Ureter (tissue), 1 donor: Measurements from ENCODE around the gene SRSF1. TPM values are rescaled to one million over a fixed set of nuclear protein-coding genes. Genes with fewer than 3 reads are reported as not detected.
A peak's percentile ranks its signal among the peaks of the same experiment; 100 is the strongest.
"Not testable (repeated sequence)": the region's sequence is repeated elsewhere in the genome, so short reads cannot be mapped to it uniquely, and the experiment has no call there.

Experiments
- DNase-seq: peaks from one replicate; pipeline ENCODE4 v3.0.0-alpha.2; 2020; ENCODE audit warnings: low spot score
- total RNA-seq: library from RNA; stranded (reverse); gene quantifications from one replicate; pipeline ENCODE4 v1.2.4, GENCODE V29; 2023
- donor health status: DM: yes; HTN: yes; CAD: no.

SRSF1 gene
- total RNA-seq, 1 donor from 2014 or later: 205 TPM

GRCh38 chr17:57990037-57990436 lies 17.0 kb downstream of the SRSF1 start:
- DNase-seq: no peak

GRCh38 chr17:57988301-57989250 lies 18.5 kb downstream of the SRSF1 start:
- DNase-seq: peak; percentile 73

DNA sequence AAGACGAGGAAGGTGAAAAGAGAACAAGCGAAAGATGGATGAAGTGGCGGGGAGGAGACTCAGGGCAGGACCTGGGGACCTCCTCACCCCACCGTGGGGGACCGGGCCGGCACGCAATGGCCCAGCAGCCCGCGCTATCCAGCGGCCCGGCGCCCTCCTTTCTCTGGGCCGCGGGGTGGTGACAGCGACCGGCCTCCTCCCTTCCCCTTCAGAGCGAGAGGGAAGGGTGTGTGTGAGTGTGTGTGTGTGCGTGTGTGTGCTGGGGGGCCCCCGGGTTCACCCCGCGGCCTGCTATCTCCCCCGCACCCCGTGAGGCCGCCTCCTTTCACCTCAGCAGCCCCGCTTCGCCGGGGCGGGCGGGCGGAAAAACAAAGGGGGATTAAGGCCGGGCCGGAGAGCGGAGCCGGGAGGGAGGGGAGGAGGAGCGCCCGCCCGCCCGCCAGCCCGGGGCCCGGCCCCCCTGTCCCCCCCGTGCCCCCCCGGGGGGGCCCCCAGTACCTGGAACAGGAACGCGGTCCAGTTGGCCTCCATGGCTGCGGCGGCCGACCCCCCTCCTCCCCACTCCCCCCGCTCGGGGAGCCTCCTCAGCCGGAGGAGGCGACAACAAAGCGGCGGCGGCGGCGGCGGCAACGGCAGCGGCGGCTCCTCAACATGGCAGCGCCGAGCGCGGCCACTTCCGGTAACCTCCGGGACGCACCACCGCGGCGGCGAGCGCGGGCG lies 19.3 kb downstream of the SRSF1 start, which contains the start of gene VEZF1:
Gene VEZF1, minus strand, starts transcription at position 674 of the 720 bp plus-strand sequence. Its CDS starts 143 bp downstream, at position 531.
- peak; percentile 79 for DNase-seq

- peak; percentile 54 for DNase-seq
Measured at GRCh38 chr17:57986841-57987580, 20.0 kb downstream of the SRSF1 start.

GRCh38 chr17:57985675-57985974 lies 21.4 kb downstream of the SRSF1 start:
- no peak for DNase-seq

DNA sequence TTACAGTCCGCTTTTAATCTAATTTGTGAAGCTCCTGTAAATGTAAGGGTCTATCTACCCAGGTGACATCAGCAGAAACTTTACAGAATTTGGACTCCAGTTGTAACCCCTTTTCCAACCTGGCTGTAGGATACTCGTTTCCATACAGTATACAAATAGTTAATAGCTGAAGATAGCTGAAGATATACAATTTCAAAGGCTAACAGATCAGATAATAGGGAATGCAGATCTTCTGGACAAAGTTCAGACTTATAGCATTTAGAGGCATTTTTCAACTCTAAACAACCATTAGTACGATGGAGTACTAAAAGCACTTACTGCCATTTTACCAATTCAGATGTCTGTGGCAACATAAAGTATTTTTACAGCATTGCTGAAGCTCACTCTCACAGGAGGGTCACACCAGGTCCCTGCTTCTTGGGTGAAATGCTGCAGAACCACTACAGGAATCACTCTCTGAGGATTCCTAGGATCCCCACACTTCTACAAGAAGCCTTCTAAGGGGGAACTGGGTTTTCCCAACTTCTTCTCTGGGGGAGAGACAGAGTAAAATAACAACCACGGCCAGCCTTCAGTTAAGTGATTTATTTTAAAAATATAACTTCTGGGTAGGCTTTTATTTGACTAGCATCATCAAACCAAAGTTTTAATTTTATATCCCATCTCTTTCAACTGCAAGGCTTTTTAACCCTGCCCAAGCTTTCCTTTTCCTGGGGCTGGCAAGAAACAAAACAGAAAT lies 21.9 kb downstream of the SRSF1 start:
- DNase-seq: no peak

DNA sequence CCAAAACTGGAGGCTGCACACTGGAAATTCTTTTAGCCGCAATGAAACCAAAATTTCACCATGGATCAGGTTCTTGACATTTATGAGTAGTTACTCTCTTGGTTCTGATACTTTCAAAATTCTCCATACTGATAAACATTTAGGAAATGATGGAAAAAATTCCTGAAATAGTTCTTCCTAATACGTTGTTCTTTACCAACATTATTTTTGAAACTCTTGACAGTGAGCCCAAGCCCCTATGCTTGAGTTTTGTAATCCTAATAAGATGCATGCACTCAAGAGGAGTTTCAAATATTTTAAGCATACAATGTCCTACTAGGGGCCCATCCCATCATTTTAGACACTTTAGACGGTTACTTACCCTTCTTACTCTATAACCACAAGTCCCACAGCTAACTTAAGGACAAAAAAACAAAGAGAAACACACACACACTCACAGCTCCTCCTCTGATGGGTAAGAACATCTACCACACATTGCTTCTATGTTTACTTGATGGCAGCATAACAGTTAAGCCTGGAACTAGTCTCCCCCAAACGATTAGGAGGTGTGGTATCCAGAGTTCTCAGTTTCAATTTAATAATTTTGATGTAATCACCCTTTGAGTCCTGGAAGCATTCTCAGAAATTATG lies 22.7 kb downstream of the SRSF1 start:
- no peak for DNase-seq

GRCh38 chr17:57983446-57983845 lies 23.6 kb downstream of the SRSF1 start:
- DNase-seq: no peak

DNA sequence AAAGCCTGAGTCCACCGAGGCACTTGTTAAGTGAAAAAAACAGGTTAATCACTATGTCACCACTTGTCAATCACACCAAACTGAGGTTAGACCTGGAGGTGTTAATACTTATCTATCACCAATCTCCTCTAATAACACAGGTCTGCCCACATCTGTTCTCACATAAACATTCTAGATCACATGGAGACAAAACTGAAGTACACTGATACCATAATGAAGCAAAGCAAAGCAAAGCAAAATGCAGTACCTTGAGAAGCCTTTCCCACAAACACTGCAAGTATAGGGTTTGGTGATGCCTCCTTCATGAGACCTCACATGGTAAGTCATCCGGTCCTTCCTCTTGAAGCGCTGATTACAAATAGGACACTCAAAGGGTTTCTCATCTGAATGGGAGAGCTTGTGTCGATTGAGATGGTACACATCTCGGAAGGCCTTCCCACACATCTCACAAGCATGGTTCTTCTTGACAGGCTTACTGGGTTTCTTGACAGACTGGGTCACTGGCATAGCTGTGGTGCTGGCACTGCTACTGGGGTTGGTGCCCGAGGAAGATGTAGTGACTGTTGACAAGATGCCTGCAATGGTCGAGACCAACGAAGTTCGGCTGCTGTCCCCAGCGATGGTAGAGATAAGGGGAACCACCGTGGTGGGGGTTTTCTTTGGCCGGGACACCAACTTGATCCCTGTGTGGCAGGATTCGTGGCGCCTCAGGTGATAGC lies 24.4 kb downstream of the SRSF1 start:
- no peak for DNase-seq

DNA sequence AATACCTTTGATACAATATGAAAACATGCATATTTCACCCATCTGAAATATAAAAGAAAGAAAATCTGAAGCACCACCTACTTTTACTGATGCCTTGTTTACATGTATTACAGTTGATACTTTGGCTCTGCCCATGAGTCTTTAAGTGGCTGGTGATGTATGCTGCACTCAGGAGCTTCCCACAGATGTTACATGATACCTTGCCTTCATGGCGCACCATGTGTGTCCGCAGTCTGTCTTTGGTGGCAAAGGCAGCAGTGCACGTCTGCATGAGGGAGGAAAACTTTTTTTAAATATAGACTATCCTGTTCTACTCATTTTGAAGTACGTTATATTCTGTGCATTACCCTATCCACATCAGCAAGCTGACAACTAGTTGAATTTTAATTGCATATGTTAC lies 26.5 kb downstream of the SRSF1 start:
- DNase-seq: no peak

GRCh38 chr17:57979076-57979475 lies 28.0 kb downstream of the SRSF1 start:
- DNase-seq: no peak

GRCh38 chr17:57976594-57976993 lies 30.5 kb downstream of the SRSF1 start:
- no peak for DNase-seq

DNA sequence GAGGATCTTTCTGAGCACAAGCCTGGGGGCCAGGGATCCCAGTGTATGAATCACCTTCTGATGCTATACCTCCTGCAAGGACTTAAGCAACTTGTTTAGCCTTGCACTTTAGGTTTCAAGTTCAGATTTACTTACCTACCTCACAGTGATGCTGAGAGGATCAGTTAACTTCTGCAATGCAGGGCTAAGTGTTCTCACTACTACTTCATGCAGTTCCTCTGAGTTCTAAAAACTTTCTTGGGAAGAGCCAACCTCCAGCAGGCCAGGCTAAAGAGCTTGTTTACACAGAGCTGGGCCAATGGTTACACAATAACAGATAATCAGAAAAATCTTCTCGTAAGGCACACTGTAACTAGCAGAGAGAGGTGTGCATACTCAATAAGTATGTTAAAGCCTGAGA lies 32.0 kb downstream of the SRSF1 start:
- DNase-seq: no peak

DNA sequence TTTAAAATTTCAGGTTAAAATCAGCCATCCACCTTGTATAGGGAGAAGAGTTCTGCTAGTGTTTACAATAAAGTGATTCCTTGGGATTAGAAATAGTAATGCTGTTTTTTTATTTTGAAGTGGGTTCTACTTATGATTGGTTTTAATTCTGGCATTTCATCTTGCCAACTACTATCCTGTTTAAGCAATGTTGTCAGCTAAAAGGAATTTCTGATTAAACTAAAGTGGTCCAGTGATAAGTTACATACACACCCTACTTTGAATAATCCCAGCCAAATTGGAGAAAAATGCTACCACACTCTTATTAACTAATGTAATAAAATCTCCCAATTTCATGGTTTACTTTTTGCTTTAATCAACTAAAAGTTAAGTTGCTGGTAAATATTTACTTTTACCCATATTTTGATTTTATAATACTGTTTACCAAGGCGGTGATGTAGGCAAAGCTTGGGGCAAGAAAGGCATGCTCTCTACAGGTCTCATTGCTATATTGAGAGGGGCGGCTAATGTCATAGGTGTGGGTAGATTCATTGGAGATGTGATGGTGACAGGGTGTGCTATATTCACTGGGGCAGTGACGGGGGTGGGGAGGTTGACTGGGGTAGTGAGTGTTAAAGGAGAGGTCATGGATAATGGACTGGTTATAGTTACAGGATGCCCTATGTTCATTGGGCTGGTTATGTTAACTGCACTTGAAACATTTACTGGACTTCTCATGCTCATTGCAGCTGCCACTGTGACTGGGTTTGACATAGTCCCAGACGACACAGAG lies 32.8 kb downstream of the SRSF1 start:
- not testable (repeated sequence) for DNase-seq

- no peak for DNase-seq
Measured at GRCh38 chr17:57972151-57972550, 34.9 kb downstream of the SRSF1 start.

DNA sequence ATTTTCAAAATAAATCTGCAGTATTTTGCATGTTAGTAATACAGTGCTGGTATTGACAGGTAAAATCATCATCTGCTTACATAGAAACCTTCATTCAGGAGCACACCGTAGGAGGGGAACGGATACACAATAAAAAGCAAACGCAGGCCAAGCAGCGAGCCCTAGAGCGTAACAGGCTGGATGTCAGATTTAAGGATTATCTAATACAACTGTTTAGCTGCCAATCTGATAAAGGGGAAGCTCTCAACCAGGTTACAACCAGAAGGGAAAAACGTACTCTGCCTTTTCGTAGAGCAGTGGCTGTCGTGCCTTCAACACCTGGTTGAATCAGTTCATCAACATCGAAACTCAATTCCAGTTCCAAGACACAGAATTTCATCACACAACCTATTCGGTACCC lies 35.5 kb downstream of the SRSF1 start:
- no peak for DNase-seq

- no peak for DNase-seq
Measured at GRCh38 chr17:57970710-57971109, 36.3 kb downstream of the SRSF1 start.

- peak; percentile 25 for DNase-seq
Measured at GRCh38 chr17:57968456-57968855, 38.6 kb downstream of the SRSF1 start.

- no peak for DNase-seq
Measured at GRCh38 chr17:57966875-57967274, 40.2 kb downstream of the SRSF1 start.

DNA sequence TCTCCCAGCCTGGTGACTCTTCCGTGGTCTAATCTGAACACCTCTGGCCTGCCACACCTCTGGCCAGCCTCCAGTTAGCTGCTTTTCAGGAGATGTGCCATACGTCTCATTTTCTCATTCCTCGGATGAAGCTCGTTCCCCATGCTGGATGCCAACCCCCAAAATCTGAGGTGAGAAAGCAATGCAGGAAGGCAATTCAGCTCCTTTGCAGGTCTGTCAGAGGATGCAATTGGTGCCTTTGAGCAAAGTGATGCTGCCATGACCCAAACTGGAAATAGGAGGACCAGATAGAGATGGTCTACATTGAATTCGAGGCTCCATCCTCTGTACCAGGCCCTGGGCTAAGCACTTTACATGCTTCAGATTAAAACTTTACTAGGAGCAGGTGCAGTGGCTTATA lies 40.8 kb downstream of the SRSF1 start:
- peak; percentile 28 for DNase-seq
